Heart left ventricle (tissue), 16 donors: Measurements from ENCODE around the gene POFUT2. TPM values are rescaled to one million over a fixed set of nuclear protein-coding genes. Genes with fewer than 3 reads are reported as not detected.

ENCODE experiments used
- ATAC-seq, 4 donors: fragments of 200-7000 bp; cut with Tn5 transposase; one replicate each; pipeline ENCODE4 v1.9.1; 2020 to 2022; ENCODE audit warnings: moderate library complexity in 4 of 4, mild to moderate bottlenecking in 3 of 4, moderate number of reproducible peaks in 1 of 4
- DNase-seq, 5 donors: peaks; one replicate each; pipeline ENCODE4 v3.0.0-alpha.2; 2020
- H3K27ac ChIP-seq, 12 donors: fragments of 200-600 bp; sonication (generic) in 4 of 12; one replicate each; pipeline versions ENCODE4 v1.5.0 to v1.8.0; 2016 to 2022; ENCODE audit warnings: mild to moderate bottlenecking in 2 of 12
- H3K27me3 ChIP-seq, 9 donors: fragments of 200-600 bp; sonication (generic) in 2 of 9; one replicate each; pipeline versions ENCODE4 v1.5.1 to v1.8.0; 2016 to 2022; ENCODE audit warnings: mild to moderate bottlenecking in 3 of 9
- H3K36me3 ChIP-seq, 9 donors: fragments of 200-600 bp; sonication (generic) in 2 of 9; one replicate each; pipeline versions ENCODE4 v1.5.0 to v1.8.0; 2018 to 2022; ENCODE audit warnings: mild to moderate bottlenecking in 2 of 9
- H3K4me1 ChIP-seq, 12 donors: fragments of 200-600 bp; sonication (generic) in 4 of 12; one replicate each; pipeline versions ENCODE4 v1.5.0 to v1.8.0; 2016 to 2022; ENCODE audit warnings: mild to moderate bottlenecking in 3 of 12
- H3K4me3 ChIP-seq, 12 donors: fragments of 200-600 bp; sonication (generic) in 4 of 12; one replicate each; pipeline versions ENCODE4 v1.5.0 to v1.8.0; 2017 to 2022; ENCODE audit warnings: mild to moderate bottlenecking in 9 of 12, moderate library complexity in 4 of 12
- H3K9me3 ChIP-seq, 12 donors: fragments of 200-600 bp; sonication (generic) in 4 of 12; one replicate each; pipeline versions ENCODE4 v1.5.0 to v1.8.0; 2016 to 2022; ENCODE audit warnings: mild to moderate bottlenecking in 1 of 12
- POLR2A ChIP-seq, 2 donors: fragments of 450-650 bp; IDR thresholded peaks; one replicate each; pipeline ENCODE4 v1.6.1; 2017; ENCODE audit warnings: antibody characterized with exemption in 2 of 2, mild to moderate bottlenecking in 2 of 2, moderate library complexity in 2 of 2
- WGBS, 4 donors: extraction: QIAGEN DNeasy Blood & Tissue Kit in 2 of 4; methylation state at CpG; one replicate each; pipeline versions ENCODE4 v1.1.5 to v1.1.7; 2013 to 2018; 5-methylcytosine and 5-hydroxymethylcytosine counted together
- intact Hi-C, 10 donors: fragments of 100-400 bp; cut with DNase I; formaldehyde crosslinking; loops; one replicate each; pipeline versions ENCODE4 v1.11.1 to v1.14.2; 2022
- polyA plus RNA-seq, 2 donors: library from polyadenylated mRNA; stranded (reverse); fragments of 200-250 nt; gene quantifications; one replicate each; pipeline ENCODE4 v1.2.3, GENCODE V29; 2013
- total RNA-seq, 9 donors: library from RNA; depleted of rRNA in 2 of 9; stranded (reverse); fragments of >200 nt in 2 of 9; fragmentation: NEBNext Ultra II Directional in 3 of 9; extraction: Animal tissue kit (Norgen Biotek cat#: 25700) in 3 of 9; gene quantifications; one replicate each; pipeline versions ENCODE4 v1.1.0 to v1.2.4, GENCODE V29; 2016 to 2023
- TF ChIP-seq, protein P1 (sequence below), 12 donors: fragments of 200-600 bp; sonication (generic) in 4 of 12; IDR thresholded peaks; one replicate each; pipeline versions ENCODE4 v1.5.0 to v1.8.0; 2018 to 2022; ENCODE audit warnings: antibody characterized with exemption in 12 of 12, mild to moderate bottlenecking in 5 of 12
- donor health status: ischemic (EF 13 %, LVEDD 7.1; RV severe dilation, severe dysfunction).
- donor health status: healthy with polysubstance abuse.
- donor health status: DM: no; HTN: yes; CAD: no.
- donor health status: DM: no; HTN: no; CAD: no.
- donor health status: ischemic (EF 25% LVEDD 6.9; RV normal size, moderate dysfunction).
- donor health status: ischemic (EF 25% LVEDD 5.7; RV mildly dilated, moderate dysfunction).
- donor health status: healthy.
- donor health status: DM: yes; HTN: yes; CAD: no.
- donor health status: ischemic (EF 35%, LVEDD 5.7; RV mildly dilated, moderate dysfunction).
- donor health status: nonischemic (EF 11% LVEDD 7.7; RV severe dilation, severe dysfunction).
- donor health status: DM: yes; HTN: yes; CAD: no.
- donor health status: PGD.
- donor health status: ischemic (EF 29% LVEDD 5.4; RV normal size, mild dysfunction).
- donor health status: nonischemic (EF 23%, LVEDD 6.1; RV moderate dilation, normal function).

POFUT2 gene
- total and polyA plus RNA-seq, 11 donors: 10.8 to 25.8 (median 18.5) TPM

DNA sequence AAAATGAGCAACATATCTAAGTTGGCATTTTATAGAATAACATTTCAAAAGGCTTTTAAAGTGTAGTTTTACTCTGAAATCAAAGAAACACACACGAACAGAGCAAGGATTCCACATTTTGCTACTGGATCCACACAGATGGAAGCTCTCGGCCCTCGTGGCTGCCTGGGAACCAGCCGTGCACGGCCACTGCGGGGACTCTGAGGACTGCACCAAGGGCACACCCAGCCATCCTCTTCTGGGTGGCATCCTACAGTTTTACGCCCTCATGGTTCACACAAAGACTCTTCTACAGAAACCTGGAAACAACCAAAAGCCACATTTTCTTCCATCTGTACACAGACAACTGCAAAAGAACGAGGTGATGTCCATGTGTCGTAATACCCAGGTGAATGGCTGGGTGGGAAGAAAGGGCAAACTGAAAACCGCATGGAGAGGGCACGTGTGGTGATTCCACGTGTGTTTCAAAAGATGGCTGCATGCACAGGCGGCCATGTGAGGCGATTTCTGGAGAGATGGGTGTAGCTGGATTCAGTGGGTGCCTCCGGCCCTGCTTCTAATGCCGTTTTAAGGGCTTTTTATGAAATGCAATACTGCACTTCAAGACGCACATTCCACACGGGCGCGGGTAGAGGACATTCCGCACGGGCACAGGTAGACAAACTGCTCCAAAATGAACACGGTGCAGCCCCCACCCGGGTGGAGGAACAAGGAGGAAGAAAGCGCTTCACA lies 8.1 kb downstream of the POFUT2 start:
- 91 to 94% (median 93%) methylated on average over 25 of the region's 25 CpGs for WGBS, 4 donors
- Histone ChIP-seq H3K4me3 (no peak overlapping the region), H3K4me1 (no peaks in the 10 kb centered on the region), H3K9me3 (peaks cover 0 to 3% (median 0%) of the 10 kb centered on the region in 12 donors), H3K36me3 (peaks cover 0 to 97% (median 93%) of the 10 kb centered on the region in 9 donors), H3K27ac (no peak overlapping the region), H3K27me3 (no peaks in the 10 kb centered on the region)
- TF ChIP-seq, protein P1, sequence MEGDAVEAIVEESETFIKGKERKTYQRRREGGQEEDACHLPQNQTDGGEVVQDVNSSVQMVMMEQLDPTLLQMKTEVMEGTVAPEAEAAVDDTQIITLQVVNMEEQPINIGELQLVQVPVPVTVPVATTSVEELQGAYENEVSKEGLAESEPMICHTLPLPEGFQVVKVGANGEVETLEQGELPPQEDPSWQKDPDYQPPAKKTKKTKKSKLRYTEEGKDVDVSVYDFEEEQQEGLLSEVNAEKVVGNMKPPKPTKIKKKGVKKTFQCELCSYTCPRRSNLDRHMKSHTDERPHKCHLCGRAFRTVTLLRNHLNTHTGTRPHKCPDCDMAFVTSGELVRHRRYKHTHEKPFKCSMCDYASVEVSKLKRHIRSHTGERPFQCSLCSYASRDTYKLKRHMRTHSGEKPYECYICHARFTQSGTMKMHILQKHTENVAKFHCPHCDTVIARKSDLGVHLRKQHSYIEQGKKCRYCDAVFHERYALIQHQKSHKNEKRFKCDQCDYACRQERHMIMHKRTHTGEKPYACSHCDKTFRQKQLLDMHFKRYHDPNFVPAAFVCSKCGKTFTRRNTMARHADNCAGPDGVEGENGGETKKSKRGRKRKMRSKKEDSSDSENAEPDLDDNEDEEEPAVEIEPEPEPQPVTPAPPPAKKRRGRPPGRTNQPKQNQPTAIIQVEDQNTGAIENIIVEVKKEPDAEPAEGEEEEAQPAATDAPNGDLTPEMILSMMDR (IDR thresholded peaks at IDR 0.05): no peak
- no peak for DNase-seq
- intact Hi-C loops: loop anchor here in 6 of 10 donors (10.0 kb wide), 5 partner anchors 135 to 545 kb away; partner anchors contain the start of genes SLX9 (in 2 of the 6) and SLC19A1 (in 1 of the 6)
- no peak for ATAC-seq

DNA sequence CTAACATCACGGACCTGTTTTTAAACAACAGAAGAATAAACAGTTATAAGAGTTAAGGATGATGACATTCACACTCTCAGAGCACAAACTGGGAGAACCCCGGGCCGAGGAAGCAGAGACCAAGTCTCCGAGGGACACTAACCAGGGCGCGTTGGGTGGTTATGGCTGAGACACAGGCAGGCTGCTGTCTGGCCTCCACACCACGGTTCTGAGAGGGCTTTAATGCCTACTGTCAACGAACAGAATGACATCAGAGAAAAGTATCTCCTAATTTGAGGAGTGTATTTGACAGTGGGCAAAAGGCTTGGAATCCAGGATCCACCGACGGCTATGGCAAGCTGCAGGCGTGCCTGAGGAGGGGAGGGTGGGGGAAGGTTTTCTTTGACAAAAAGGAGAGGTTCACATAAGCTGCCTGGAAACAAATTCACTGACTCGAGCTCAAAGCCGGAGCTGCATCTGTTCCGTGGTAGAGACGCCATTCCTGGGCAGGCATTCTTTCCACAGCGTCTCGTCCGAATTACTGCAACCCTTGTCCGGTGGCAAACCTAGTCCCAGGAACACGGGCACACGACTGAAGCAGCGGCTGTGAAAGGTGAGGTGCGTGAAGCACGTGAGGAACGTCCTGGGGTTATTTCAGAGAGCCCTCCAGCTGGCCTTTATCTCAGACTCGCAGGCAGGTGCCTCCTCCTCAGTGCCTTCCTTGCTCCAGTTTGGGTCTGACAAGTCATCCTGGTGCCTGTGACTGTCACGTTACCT lies 9.4 kb downstream of the POFUT2 start:
- no peak overlapping the region for H3K27ac ChIP-seq
- ATAC-seq (no peak), DNase-seq (no peak)
- 90 to 93% (median 91%) methylated on average over 27 of the region's 27 CpGs for WGBS, 4 donors
- peaks cover 0 to 11% (median 0%) of the 10 kb centered on the region in 12 donors for H3K9me3 ChIP-seq
- intact Hi-C loops: loop anchor here in 2 of 10 donors (10.0 kb wide), 2 partner anchors 134 to 334 kb away; partner anchors contain the start of gene SLX9 (in 1 of the 2)
- H3K4me1 ChIP-seq: no peaks in the 10 kb centered on the region
- H3K4me3 ChIP-seq: no peak overlapping the region
- H3K27me3 ChIP-seq: no peaks in the 10 kb centered on the region
- H3K36me3 ChIP-seq: peaks cover 0 to 97% (median 91%) of the 10 kb centered on the region in 9 donors
- TF ChIP-seq POLR2A (IDR thresholded peaks at IDR 0.05): no peak
- TF ChIP-seq, protein P1 (IDR thresholded peaks at IDR 0.05): no peak

DNA sequence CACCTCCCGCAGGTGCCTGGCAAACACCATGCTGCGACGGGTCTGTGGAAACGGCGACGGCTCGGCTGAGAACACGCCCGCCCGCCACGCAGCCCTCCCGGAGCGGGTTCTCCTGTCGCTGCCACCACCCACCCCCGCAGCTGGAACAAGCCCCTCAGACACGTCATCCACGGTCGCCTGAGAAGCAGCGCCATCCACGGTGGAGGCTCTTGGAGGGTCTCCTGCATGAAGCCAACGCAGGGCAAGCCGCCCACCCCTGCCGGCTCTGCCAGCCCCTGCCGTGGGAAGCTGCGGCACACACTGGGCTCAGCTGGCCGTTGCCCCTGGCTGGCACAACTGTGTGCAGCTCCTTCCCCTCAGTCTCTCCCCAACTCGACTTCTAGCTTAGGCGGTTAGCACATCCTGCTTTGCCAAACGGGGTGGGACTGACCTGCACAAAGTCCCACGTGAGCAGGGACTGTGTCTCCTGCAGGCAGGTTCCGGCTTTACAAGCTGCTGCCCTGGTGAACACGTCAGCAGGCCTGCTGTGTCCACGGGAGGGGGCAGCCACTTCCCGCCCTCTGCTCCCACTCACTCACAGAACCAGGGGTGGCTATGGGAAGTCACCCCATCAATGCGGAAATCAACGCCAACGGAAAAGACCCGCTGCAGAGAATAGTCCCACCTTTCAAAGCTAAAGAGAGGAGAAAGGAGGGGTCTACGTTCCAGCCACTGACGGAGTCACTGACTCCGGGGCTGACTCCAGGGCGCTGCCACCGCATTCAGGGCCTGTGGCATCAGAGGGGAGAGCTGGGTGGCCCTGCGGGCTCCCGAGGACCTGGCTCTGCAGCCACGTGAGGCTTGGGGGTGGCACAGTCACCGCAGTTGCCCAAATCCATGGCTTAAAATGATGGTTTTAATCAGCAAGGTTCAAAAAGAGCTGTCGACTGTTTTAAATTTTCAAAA lies 10.3 kb downstream of the POFUT2 start:
- no peaks in the 10 kb centered on the region for H3K27me3 ChIP-seq
- TF ChIP-seq, protein P1 (IDR thresholded peaks at IDR 0.05): no peak
- TF ChIP-seq POLR2A (IDR thresholded peaks at IDR 0.05): no peak
- peaks cover 0 to 98% (median 85%) of the 10 kb centered on the region in 9 donors for H3K36me3 ChIP-seq
- DNase-seq (peak in 1 of 5 donors; percentile 55), ATAC-seq (no peak)
- WGBS, 4 donors: 91 to 95% (median 95%) methylated on average over 27 to 48 of the region's 48 CpGs
- H3K4me1 ChIP-seq: no peaks in the 10 kb centered on the region
- H3K27ac ChIP-seq: no peak overlapping the region
- H3K4me3 ChIP-seq: no peak overlapping the region
- intact Hi-C loops: loop anchor here in 2 of 10 donors (10.0 kb wide), 2 partner anchors 133 to 333 kb away; partner anchors contain the start of gene SLX9 (in 1 of the 2)
- peaks cover 0 to 17% (median 0%) of the 10 kb centered on the region in 12 donors for H3K9me3 ChIP-seq
